Dorsolateral prefrontal cortex (tissue), 118 donors: ENCODE measurements around the gene BAG1. TPM values are rescaled to one million over a fixed set of nuclear protein-coding genes. Genes with fewer than 3 reads are reported as not detected.

ENCODE experiments used
- total RNA-seq, 120 experiments: library from RNA; stranded (reverse); gene quantifications; one replicate each; pipeline versions ENCODE4 v1.2.3 to v1.2.4, GENCODE V29; 2022

The BAG1 gene
- total RNA-seq, 120 experiments from 2014 or later, result 49.1 to 127 (median 80.7) TPM

Other genes with a start within 250 kb of the BAG1 start
- 100 to 1,000 TPM; 114 to 424 (median 207) TPM for gene DNAJA1, start 239.4 kb downstream of the BAG1 start, total RNA-seq
- gene SMU1, start 188.0 kb downstream of the BAG1 start, total RNA-seq, result 10 to 100 TPM; 17.9 to 30.7 (median 25.8) TPM
- 10 to 100 TPM in 8 of 120 experiments, 1 to 10 TPM in 112; 2.8 to 13.3 (median 6.0) TPM for gene B4GALT1, start 97.4 kb downstream of the BAG1 start, total RNA-seq
- gene SPINK4, start 24.5 kb downstream of the BAG1 start, total RNA-seq, result not detected
- 10 to 100 TPM; 41.0 to 98.2 (median 72.4) TPM for gene CHMP5, start 341 bp upstream of the BAG1 start, total RNA-seq
- 10 to 100 TPM; 33.6 to 54.0 (median 43.9) TPM for gene NFX1, start 25.8 kb upstream of the BAG1 start, total RNA-seq
- 1 to 10 TPM in 84 of 120 experiments, under 1 TPM in 27, not detected in 9; 0.21 to 7.7 (median 1.7) TPM for gene AQP7, start 137.9 kb upstream of the BAG1 start, total RNA-seq
- gene AQP3, start 182.9 kb upstream of the BAG1 start, total RNA-seq, result 1 to 10 TPM in 67 of 120 experiments, under 1 TPM in 46, not detected in 7; 0.22 to 5.7 (median 1.2) TPM
- gene NOL6, start 209.2 kb upstream of the BAG1 start, total RNA-seq, result 10 to 100 TPM; 18.9 to 46.6 (median 33.1) TPM